ENCODE results near the gene ZBTB16.

The ZBTB16 gene

GRCh38 chr11:114059278-114059983, at the start of gene ZBTB16:
Gene ZBTB16 (plus strand): TSS chr11:114059711. CDS start chr11:114063301, 3,590 bp downstream.
- peak; percentile 65 for DNase-seq

- no peak for DNase-seq
Observed at GRCh38 chr11:114010931-114011330, 48.6 kb upstream of the ZBTB16 start.

DNA sequence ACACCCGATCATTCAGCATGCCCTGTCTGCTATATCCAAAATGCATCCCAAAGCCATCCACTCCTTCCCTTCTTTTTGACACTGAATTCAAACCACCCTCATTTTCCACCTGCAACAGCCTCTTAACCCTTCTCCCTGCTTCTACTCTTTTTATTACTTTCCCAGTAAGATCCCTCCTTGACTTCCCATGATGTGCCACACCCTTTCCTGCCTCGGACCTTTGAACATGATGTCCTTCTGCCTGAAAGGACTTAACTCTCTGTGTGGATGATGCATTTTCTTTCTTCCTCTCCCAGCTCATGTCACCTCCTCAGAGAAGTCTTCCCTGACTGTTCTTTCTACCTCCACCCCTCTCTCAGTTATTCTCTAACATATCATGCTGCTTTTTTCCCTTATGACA, 48.1 kb upstream of the ZBTB16 start:
- no peak for DNase-seq

GRCh38 chr11:114015117-114015516, 44.4 kb upstream of the ZBTB16 start:
- DNase-seq: no peak

DNA sequence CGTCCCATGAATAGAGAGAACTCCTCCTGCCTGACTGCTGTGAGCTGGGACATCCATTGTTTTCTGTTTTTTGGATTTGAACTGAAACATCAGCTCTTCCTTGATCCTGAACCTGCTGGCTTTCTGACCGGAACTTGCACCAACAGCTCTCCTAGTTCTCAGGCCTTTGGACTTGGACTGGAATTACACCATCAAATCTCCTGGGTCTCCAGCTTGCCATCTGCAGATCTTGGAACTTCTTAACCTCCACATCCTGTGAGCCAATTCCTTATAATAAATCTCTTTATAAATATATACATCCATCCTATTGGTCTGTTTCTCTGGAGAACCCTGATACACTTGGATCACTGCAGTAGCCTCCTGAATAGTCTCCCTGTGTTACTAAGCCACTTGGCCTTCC, 42.5 kb upstream of the ZBTB16 start:
- DNase-seq: no peak

DNA sequence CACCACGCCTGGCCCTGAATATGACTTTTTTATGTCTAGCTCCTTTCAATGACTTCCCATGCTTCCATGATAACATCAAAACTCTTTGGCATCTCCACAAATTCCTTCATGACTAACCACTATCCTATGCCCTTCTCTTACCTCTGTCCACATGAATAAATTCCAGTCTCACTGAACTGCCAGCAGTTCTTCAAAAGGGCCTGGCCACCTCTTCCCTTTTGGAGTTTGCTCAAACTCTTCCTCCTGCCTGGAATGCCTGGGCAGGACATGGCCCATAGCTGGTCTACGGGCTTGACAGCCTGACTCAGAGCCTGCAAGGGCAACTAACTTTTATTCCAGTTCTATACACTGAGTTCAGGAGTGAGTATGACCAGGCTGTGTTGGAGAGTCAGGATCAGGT, 41.8 kb upstream of the ZBTB16 start:
- DNase-seq: no peak

DNA sequence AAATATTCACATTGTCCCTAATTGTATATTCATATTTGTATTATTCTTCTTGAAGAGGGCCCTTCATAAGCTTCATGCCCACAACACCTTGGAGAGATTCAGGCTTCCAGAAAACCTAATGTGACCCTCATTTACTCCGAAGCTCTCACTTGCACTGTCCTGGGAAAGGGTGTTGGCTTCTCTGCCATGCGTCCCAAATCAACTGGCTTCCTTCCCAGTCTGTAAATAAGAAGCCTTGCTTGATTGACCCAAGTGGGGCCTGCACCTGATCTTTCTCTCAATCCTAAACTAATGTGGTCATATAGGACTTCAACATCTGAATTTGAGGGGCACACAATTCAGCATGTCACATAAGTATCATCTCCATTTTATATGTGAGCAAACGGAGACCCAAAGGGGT, 40.5 kb upstream of the ZBTB16 start:
- DNase-seq: no peak

GRCh38 chr11:114019574-114019973, 39.9 kb upstream of the ZBTB16 start:
- no peak for DNase-seq

DNA sequence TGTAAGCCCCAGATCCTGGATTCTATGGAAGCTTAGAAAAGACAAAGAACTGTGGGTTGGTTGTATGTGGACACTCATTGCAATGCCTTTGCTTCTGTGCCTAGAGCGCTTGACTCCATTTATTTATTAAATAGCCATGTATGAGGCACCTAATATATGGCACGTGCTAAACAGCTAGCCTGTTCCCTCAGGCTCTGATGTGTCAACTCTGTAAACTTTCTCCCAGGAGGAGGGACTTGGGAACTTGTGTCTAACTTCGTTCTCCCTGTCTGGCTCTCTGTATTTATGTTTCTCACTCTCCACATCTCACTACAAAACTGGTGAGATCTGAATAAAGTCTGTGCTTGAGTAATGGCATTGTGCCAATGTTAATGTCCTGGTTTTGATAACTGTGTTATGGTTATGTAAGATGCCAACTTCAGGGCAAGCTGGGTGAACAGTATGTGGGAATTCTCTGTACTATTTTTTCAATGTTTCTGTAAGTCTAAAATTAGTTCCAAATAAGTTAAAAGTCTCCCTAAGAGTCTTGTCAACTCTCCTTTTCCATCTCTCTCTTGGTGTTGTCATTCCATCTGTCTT, 34.1 kb upstream of the ZBTB16 start:
- no peak for DNase-seq

- DNase-seq: no peak
Observed at GRCh38 chr11:114026355-114026754, 33.2 kb upstream of the ZBTB16 start.

DNA sequence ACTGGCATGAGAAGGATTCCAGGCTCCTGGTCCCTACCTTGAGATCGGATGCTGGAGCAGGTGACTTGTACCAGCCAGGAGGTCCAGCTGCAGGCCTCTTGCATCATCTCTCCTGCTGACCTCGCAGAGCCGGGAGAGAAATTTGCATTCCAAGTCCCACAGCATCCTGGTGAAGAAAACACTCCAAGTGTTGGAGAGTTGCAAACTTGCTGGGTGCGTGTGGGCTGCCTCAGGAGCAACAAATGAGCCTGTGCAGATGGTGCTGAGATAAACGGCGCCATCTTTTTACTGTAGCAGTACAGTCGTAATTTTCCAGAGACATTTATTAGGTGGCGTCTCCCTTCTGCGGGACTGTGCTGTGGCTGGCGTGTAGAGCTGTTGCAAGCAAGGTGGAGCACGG, 32.1 kb upstream of the ZBTB16 start:
- no peak for DNase-seq

- DNase-seq: no peak
Observed at GRCh38 chr11:114027926-114028325, 31.6 kb upstream of the ZBTB16 start.

DNA sequence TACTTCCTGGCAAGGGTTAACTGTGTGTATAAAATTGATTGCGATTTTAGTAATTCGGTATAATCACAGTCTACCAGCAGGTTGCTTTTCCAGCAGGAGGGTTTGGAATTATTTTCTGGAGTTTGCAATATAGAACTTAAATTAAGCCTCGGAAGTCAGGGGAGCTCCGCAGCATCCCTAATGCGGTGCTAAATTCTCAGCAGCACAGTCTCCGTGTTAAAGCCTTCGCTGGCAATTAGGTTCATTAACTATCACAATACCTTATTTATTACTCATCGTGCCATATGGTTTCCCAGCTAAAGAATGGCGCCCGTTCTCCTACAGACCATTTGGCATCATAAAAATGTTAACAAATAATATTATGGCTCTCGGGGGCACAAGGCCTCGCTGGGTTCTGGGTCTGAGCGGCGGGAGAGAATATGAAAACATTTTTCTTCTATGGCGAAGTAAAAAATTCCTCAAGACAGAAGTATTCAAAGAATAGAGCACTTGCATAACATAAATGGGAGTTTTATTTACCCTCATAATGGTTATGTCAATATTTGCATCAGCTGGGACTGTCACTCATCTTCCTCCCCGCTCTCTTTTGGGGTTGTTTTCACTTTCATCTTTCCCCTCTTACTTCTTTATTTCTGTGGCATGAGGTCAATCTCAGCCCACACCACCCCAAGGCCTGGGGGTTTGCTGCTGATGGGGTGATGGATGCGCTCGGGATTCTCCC, 28.1 kb upstream of the ZBTB16 start:
- DNase-seq: no peak

GRCh38 chr11:114031967-114032320, 27.6 kb upstream of the ZBTB16 start:
- DNase-seq: no peak

DNA sequence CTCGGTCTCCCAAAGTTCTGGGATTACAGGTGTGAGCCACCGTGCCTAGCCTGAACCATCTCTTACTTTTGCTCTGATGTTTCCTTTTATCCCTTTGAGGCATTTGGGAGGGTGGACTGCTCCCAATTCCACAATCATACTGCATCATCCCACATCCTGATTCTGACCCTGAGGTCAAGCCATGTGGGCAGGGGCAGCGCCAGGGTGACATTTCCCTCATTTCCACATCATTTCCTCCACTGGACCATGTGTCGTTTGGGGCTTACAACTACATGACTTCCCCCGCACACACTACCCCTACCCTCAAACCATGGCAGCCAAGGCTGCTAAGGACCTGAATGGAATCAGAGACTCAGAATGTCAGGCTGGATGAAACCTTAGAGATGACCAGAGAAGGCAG, 26.4 kb upstream of the ZBTB16 start:
- no peak for DNase-seq

GRCh38 chr11:114033572-114033971, 25.9 kb upstream of the ZBTB16 start:
- no peak for DNase-seq

GRCh38 chr11:114034956-114035355, 24.6 kb upstream of the ZBTB16 start:
- DNase-seq: no peak

DNA sequence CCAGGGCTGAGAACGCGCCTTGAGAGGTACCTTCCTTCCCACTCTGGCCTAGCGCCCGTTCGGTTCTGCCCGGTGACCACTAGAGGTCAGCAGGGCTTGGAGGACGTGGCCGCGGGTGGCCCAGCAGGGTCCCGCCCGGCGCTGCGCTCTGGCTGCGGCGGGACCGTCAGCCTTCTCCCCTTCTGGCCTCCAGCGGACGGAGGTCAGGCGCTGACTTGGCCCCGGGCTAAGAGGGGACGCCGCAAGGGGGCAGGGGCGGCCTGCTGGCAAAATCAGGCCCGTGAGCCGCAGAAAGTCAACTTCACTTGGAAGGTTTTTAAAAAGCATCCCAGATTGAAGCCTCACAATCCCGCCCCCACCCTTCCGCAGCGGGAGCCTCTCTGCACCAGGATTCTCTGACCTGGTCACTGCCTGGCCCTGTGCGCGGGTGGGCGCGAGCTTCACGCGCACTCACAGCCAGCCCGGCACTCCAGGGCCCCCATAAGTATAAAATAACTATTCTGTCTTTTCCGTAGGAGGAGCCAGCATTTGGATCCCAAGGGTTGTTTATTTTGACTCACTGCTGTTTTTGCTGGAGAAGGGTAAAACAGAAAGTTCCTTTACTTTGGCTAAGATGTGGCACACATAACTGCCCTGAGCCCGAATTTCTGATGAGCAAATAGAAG, 23.2 kb upstream of the ZBTB16 start:
- DNase-seq: peak; percentile 66

DNA sequence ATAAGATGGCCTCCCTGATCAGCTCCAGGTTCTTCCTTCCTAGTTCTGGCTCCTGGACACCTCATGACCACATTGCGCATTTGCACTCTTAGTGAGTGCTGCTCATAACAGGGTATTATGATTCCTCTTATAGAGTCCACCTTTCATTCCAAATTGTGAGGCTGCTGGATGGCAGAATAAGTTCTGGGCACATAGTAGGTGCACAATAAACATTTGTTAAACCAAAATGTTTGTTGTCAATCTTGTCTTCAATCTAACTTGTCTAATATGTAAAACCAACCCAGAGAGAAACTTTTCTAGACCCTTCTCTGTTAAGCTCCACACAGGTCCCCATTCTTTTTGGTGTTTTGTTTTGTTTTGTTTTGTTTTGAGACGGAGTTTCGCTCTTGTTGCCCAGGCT, 22.6 kb upstream of the ZBTB16 start:
- DNase-seq: no peak

- DNase-seq: no peak
Observed at GRCh38 chr11:114039551-114039950, 20.0 kb upstream of the ZBTB16 start.

GRCh38 chr11:114040706-114041211, 18.8 kb upstream of the ZBTB16 start:
- no peak for DNase-seq

DNA sequence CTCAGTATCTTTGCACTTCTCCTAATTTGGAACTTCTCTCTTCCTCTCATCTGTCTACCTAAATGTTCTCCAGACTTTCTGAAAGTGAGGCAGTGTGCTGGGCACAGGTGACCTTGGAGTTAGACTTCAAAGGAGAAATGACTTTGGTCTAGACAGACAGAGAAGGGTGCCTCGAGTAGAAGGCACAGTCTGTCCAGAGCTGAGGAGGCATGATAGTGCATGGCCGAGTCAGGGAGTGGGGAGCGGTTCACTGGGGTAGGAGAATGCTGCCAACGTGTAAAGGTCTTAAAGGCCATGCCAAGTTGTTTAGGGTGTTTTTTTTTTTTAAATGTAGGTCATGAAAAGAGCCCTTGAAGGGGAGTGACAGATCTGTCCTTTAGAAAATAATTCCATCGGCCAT, 17.3 kb upstream of the ZBTB16 start:
- no peak for DNase-seq

GRCh38 chr11:114044042-114044871, 15.3 kb upstream of the ZBTB16 start:
- DNase-seq: no peak
